Keratinocyte (primary cell): ENCODE results near the gene CATSPERZ. TPM values are rescaled to one million over a fixed set of nuclear protein-coding genes. Genes with fewer than 3 reads are reported as not detected.

Experiments
- DNase-seq: peaks from one replicate; pipeline ENCODE4 v3.0.0-alpha.2; 2011; ENCODE audit warnings: low read depth, missing footprints, low spot score
- FAIRE-seq: peaks from 2 replicates; lab custom pipeline; 2011; peaks lifted over from hg19 to GRCh38; lab: Jason Lieb, UNC
- H2AFZ ChIP-seq: 2 replicates; pipeline ENCODE4 v1.6.0; 2012; ENCODE audit warnings: low read length, control low read depth, inconsistent platforms; ENCODE audit not compliant: control insufficient read depth
- H3K27ac ChIP-seq: 2 replicates; pipeline ENCODE4 v1.5.1; 2011; ENCODE audit warnings: low read length; ENCODE audit not compliant: control insufficient read depth, insufficient read depth
- H3K27me3 ChIP-seq: 3 replicates; pipeline ENCODE4 v1.6.0; 2011; ENCODE audit warnings: low read length; ENCODE audit not compliant: control insufficient read depth, insufficient read depth; ENCODE audit errors: extremely low read depth
- H3K36me3 ChIP-seq, 2 experiments: 2 replicates in 1 of 2; 3 replicates in 1 of 2; pipeline ENCODE4 v1.5.1; 2011; ENCODE audit warnings: low read length in 2 of 2, mild to moderate bottlenecking in 1 of 2; ENCODE audit not compliant: control insufficient read depth in 2 of 2, insufficient read depth in 2 of 2; ENCODE audit errors: extremely low read depth in 1 of 2
- H3K4me1 ChIP-seq: 3 replicates; pipeline ENCODE4 v1.5.1; 2011; ENCODE audit warnings: low read length; ENCODE audit not compliant: control insufficient read depth, insufficient read depth; ENCODE audit errors: extremely low read depth
- H3K4me2 ChIP-seq: 3 replicates; pipeline ENCODE4 v1.6.0; 2011; ENCODE audit warnings: low read depth, low read length; ENCODE audit not compliant: control insufficient read depth, insufficient read depth; ENCODE audit errors: extremely low read depth
- H3K4me3 ChIP-seq, 3 experiments: fragments of 200-600 bp in 1 of 3; sonication (generic) in 1 of 3; 2 replicates in 2 of 3; 3 replicates in 1 of 3; pipeline ENCODE4 v1.5.1; 2011 to 2016; ENCODE audit warnings: low read length in 3 of 3, mild to moderate bottlenecking in 3 of 3, control low read depth in 2 of 3, inconsistent platforms in 1 of 3, low read depth in 1 of 3, mixed read lengths in 1 of 3, mixed run types in 1 of 3, moderate library complexity in 1 of 3; ENCODE audit not compliant: control insufficient read depth in 2 of 3, insufficient read depth in 2 of 3; ENCODE audit errors: extremely low read depth in 1 of 3
- H3K79me2 ChIP-seq: 2 replicates; pipeline ENCODE4 v1.6.0; 2012; ENCODE audit warnings: low read length; ENCODE audit not compliant: control insufficient read depth, insufficient read depth
- H3K9ac ChIP-seq: 3 replicates; pipeline ENCODE4 v1.6.0; 2011; ENCODE audit warnings: low read length; ENCODE audit not compliant: control insufficient read depth, insufficient read depth; ENCODE audit errors: extremely low read depth
- H3K9me1 ChIP-seq: 3 replicates; pipeline ENCODE4 v1.6.0; 2011; ENCODE audit warnings: low read length; ENCODE audit not compliant: control insufficient read depth, insufficient read depth; ENCODE audit errors: extremely low read depth
- H3K9me3 ChIP-seq: 2 replicates; pipeline ENCODE4 v1.5.1; 2012; ENCODE audit warnings: low read depth, low read length; ENCODE audit not compliant: control insufficient read depth
- H4K20me1 ChIP-seq: 3 replicates; pipeline ENCODE4 v1.6.0; 2011; ENCODE audit warnings: low read length; ENCODE audit not compliant: control insufficient read depth, insufficient read depth; ENCODE audit errors: extremely low read depth
- EZH2 ChIP-seq: IDR thresholded peaks from one replicate; pipeline ENCODE4 v1.6.1; 2012; ENCODE audit warnings: inconsistent platforms, mild to moderate bottlenecking, low read length, moderate library complexity
- dilution Hi-C: fragments of 300-500 bp; cut with MboI; formaldehyde crosslinking; loops from one replicate; pipeline ENCODE4 v1.7.0; 2020; ENCODE audit warnings: low sequenced_read_pairs; ENCODE audit not compliant: extremely low pct_ligation_motif_present
- polyA plus RNA-seq, 5 experiments: library from polyadenylated mRNA; depleted of rRNA in 3 of 5; stranded (reverse) in 3 of 5; stranded (forward) in 1 of 5; unstranded in 1 of 5; fragments of >200 nt; gene quantifications; 1 replicate in 1 of 5; 2 replicates in 3 of 5; 3 replicates in 1 of 5; pipeline versions ENCODE4 v1.2.1 to v1.2.3, GENCODE V29; 2011 to 2012; ENCODE audit warnings: missing spikeins in 2 of 5, low read depth in 1 of 5, low replicate concordance in 1 of 5
- TF ChIP-seq, protein P1 (sequence below), 3 experiments: IDR thresholded peaks in 1 of 3; conservative IDR thresholded peaks in 1 of 3; optimal IDR thresholded peaks in 1 of 3; 2 replicates in 2 of 3; 3 replicates in 1 of 3; pipeline versions ENCODE3 to v1.5.1; 2011; ENCODE audit warnings: low read length in 3 of 3, mild to moderate bottlenecking in 3 of 3, moderate library complexity in 2 of 3, control low read depth in 1 of 3, inconsistent platforms in 1 of 3; ENCODE audit not compliant: insufficient read depth in 2 of 3; ENCODE audit errors: extremely low read depth in 1 of 3

Gene CATSPERZ
- polyA plus RNA-seq, 1 donor (not counting 4 experiments of a cell fraction or from before 2014, with no cell fraction given), result 0.29 TPM

DNA sequence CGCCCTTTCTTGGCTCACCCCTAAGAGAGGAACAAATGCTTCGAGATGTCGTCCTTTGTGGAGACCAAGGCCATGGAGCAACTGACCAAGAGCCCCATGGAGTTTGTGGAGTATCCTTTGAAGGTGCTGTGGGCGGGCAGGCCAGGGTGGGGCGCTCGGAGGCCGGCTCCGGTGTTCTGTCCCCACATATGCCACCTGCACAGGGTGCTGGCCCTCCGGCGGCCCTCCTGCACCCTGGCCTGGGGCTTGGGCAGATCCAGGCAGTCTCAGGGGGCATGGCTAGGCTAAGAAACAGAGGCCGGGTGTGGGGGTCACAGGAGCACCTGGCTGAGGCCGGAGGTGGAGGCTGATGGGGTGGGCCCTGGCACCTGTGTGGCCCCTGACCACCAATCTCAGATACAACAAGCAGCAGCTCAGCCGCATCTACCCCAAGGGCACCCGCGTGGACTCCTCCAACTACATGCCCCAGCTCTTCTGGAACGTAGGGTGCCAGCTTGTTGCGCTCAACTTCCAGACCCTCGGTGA is 38.5 kb upstream of the CATSPERZ start:
- no peak overlapping the region for H3K4me2 ChIP-seq
- H4K20me1 ChIP-seq, result no peaks in the 10 kb centered on the region
- H3K79me2 ChIP-seq, result peaks cover 12% of the 10 kb centered on the region
- TF ChIP-seq, protein P1, sequence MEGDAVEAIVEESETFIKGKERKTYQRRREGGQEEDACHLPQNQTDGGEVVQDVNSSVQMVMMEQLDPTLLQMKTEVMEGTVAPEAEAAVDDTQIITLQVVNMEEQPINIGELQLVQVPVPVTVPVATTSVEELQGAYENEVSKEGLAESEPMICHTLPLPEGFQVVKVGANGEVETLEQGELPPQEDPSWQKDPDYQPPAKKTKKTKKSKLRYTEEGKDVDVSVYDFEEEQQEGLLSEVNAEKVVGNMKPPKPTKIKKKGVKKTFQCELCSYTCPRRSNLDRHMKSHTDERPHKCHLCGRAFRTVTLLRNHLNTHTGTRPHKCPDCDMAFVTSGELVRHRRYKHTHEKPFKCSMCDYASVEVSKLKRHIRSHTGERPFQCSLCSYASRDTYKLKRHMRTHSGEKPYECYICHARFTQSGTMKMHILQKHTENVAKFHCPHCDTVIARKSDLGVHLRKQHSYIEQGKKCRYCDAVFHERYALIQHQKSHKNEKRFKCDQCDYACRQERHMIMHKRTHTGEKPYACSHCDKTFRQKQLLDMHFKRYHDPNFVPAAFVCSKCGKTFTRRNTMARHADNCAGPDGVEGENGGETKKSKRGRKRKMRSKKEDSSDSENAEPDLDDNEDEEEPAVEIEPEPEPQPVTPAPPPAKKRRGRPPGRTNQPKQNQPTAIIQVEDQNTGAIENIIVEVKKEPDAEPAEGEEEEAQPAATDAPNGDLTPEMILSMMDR (optimal IDR thresholded peaks at IDR 0.05 in 1 of 3, IDR thresholded peaks at IDR 0.05 in 1 of 3, conservative IDR thresholded peaks at IDR 0.05 in 1 of 3; ENCODE audit: extremely low read depth in 1 of 3, insufficient read depth in 2 of 3, low read length in 3 of 3), result no peak
- no peak for TF ChIP-seq EZH2
- no peaks in the 10 kb centered on the region for H3K27me3 ChIP-seq
- FAIRE-seq, result no peak
- no peak overlapping the region for H3K4me3 ChIP-seq
- H2AFZ ChIP-seq, result no peak overlapping the region
- dilution Hi-C loops, result no loop called here
- H3K4me1 ChIP-seq, result peaks cover 22% of the 10 kb centered on the region
- H3K9ac ChIP-seq, result no peak overlapping the region
- DNase-seq, result no peak
- peaks cover 50 to 74% of the 10 kb centered on the region in 2 experiments for H3K36me3 ChIP-seq
- H3K9me3 ChIP-seq, result no peaks in the 10 kb centered on the region
- peaks cover 2% of the 10 kb centered on the region for H3K9me1 ChIP-seq
- no peak overlapping the region for H3K27ac ChIP-seq

DNA sequence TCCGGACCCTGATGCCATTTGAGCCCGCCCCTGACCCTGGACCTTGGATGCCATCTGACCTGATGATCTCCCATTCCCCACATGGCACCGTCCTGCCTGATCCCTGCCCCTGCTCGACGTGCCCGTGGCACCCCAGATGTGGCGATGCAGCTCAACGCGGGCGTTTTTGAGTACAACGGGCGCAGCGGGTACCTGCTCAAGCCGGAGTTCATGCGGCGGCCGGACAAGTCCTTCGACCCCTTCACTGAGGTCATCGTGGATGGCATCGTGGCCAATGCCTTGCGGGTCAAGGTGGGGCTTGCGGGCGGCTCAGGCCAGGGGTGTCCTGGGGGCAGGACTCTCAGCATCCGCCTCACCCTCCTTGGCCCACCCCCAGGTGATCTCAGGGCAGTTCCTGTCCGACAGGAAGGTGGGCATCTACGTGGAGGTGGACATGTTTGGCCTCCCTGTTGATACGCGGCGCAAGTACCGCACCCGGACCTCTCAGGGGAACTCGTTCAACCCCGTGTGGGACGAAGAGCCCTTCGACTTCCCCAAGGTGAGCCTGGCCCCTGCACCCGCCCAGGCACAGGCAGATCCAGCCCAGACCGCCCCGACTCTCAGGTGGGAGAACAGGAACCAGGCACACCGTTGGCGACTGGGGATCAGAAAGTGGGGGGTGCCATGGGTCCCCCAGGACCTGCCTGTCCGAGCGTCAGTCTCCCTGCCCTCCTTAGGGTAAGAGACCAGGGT is 37.7 kb upstream of the CATSPERZ start:
- H3K36me3 ChIP-seq, result peaks cover 49 to 73% of the 10 kb centered on the region in 2 experiments
- no peak overlapping the region for H3K4me3 ChIP-seq
- TF ChIP-seq EZH2, result no peak
- TF ChIP-seq, protein P1 (optimal IDR thresholded peaks at IDR 0.05 in 1 of 3, IDR thresholded peaks at IDR 0.05 in 1 of 3, conservative IDR thresholded peaks at IDR 0.05 in 1 of 3; ENCODE audit: extremely low read depth in 1 of 3, insufficient read depth in 2 of 3, low read length in 3 of 3), result no peak
- H3K9ac ChIP-seq, result no peak overlapping the region
- H3K9me3 ChIP-seq, result no peaks in the 10 kb centered on the region
- H4K20me1 ChIP-seq, result no peaks in the 10 kb centered on the region
- dilution Hi-C loops, result no loop called here
- H2AFZ ChIP-seq, result no peak overlapping the region
- H3K27ac ChIP-seq, result no peak overlapping the region
- no peak overlapping the region for H3K4me2 ChIP-seq
- FAIRE-seq, result no peak
- H3K79me2 ChIP-seq, result peaks cover 10% of the 10 kb centered on the region
- H3K27me3 ChIP-seq, result no peaks in the 10 kb centered on the region
- no peak for DNase-seq
- H3K4me1 ChIP-seq, result peaks cover 26% of the 10 kb centered on the region
- H3K9me1 ChIP-seq, result peaks cover 2% of the 10 kb centered on the region
